Measurements from ENCODE around the gene GABRG3. TPM values are rescaled to one million over a fixed set of nuclear protein-coding genes. Genes with fewer than 3 reads are reported as not detected.

The GABRG3 gene
- total RNA-seq, 2 experiments from 2014 or later: not detected

DNA sequence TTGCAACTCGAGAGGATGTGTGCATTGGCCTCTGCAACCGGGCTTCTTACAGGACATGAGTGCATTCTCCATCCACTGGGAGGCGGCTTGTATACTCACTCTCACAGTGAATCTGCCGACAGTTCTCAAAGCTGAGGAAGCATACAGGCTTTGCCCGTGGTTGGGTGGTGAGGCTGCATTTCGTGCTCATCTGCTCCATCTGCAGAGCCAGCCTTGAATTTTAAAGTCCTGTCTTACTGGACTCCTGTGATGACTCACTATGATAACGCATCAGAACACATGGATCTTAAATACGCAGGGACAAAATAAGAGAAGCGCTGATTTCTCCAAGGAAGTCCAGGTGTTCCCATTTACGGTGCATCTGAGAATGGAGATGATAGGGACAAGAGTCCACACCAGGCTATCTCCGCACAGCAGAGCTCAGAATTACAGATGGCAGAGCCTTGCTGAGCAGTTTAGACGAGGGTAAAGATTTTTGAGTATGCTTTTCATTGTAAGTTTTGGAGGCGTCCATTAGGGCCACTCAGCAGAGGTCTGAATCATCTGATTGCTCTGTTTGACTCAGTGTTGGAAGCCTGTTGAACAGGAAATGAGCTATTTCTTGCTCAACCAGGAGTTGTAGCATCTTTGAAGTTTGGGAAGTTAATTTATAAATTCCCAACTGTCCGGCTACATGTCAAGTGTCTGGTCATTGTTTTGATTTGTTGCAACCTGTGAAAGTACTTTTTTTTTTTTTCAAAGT lies 87.1 kb downstream of the GABRG3 start:
- H3K9me3 ChIP-seq (ENCODE audit: control insufficient read depth in 1 of 2, insufficient read depth in 1 of 2, low read length in 2 of 2): peaks cover 0 to 10% of the 10 kb centered on the region in 2 experiments
- no peaks in the 10 kb centered on the region for H3K36me3 Mint-ChIP-seq (ENCODE audit: low read depth)
- no peaks in the 10 kb centered on the region for H3K36me3 ChIP-seq (ENCODE audit: insufficient read depth, low read length)
- H3K27ac Mint-ChIP-seq: no peak overlapping the region
- H3K4me1 ChIP-seq (ENCODE audit: insufficient read depth, low read length): no peaks in the 10 kb centered on the region
- H3K27ac ChIP-seq (ENCODE audit: low read depth in 1 of 2, low read length in 2 of 2): no peak overlapping the region
- peaks cover 4% of the 10 kb centered on the region for H3K9me3 Mint-ChIP-seq
- no peaks in the 10 kb centered on the region for H3K4me1 Mint-ChIP-seq (ENCODE audit: low read depth)
- H3K4me3 Mint-ChIP-seq: no peak overlapping the region
- ATAC-seq (ENCODE audit: poor library complexity): no peak
- H3K27me3 ChIP-seq (ENCODE audit: control insufficient read depth in 1 of 2, insufficient read depth in 2 of 2, low read length in 2 of 2): no peaks in the 10 kb centered on the region
- POLR2A ChIA-PET: no interaction called here
- CTCF ChIA-PET: no interaction called here
- TF ChIP-seq, protein P1, sequence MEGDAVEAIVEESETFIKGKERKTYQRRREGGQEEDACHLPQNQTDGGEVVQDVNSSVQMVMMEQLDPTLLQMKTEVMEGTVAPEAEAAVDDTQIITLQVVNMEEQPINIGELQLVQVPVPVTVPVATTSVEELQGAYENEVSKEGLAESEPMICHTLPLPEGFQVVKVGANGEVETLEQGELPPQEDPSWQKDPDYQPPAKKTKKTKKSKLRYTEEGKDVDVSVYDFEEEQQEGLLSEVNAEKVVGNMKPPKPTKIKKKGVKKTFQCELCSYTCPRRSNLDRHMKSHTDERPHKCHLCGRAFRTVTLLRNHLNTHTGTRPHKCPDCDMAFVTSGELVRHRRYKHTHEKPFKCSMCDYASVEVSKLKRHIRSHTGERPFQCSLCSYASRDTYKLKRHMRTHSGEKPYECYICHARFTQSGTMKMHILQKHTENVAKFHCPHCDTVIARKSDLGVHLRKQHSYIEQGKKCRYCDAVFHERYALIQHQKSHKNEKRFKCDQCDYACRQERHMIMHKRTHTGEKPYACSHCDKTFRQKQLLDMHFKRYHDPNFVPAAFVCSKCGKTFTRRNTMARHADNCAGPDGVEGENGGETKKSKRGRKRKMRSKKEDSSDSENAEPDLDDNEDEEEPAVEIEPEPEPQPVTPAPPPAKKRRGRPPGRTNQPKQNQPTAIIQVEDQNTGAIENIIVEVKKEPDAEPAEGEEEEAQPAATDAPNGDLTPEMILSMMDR (IDR thresholded peaks at IDR 0.05): no peak
- H3K4me3 ChIP-seq (ENCODE audit: low read length): no peak overlapping the region
- no peak for DNase-seq
- intact Hi-C loops (cut with DNase I, micrococcal nuclease): no loop called here
- H3K27me3 Mint-ChIP-seq: no peaks in the 10 kb centered on the region

DNA sequence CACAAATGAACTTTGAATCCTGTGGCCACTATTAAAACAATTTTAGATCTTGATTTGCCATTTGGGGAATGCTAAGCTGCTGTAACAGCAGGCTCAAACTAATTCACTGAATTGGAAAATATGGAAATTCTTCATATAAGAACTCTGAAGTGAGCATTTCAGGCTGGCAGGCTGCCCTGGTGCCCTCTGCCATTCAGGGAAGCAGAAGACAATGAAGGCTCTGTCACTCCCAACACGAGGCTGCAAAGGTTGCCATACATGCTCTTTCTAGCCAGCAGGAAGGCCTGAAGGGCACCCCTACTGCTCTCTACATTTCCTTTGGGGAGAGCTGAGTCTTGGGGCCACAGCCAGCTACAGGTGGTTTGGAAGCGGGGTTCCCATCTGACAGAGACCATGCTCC lies 88.0 kb downstream of the GABRG3 start:
- peaks cover 6% of the 10 kb centered on the region for H3K9me3 Mint-ChIP-seq
- CTCF ChIA-PET: no interaction called here
- no peaks in the 10 kb centered on the region for H3K4me1 ChIP-seq (ENCODE audit: insufficient read depth, low read length)
- TF ChIP-seq, protein P1 (IDR thresholded peaks at IDR 0.05): no peak
- DNase-seq: no peak
- no peaks in the 10 kb centered on the region for H3K4me1 Mint-ChIP-seq (ENCODE audit: low read depth)
- no peak overlapping the region for H3K27ac Mint-ChIP-seq
- no peaks in the 10 kb centered on the region for H3K27me3 ChIP-seq (ENCODE audit: control insufficient read depth in 1 of 2, insufficient read depth in 2 of 2, low read length in 2 of 2)
- no peak overlapping the region for H3K27ac ChIP-seq (ENCODE audit: low read depth in 1 of 2, low read length in 2 of 2)
- H3K4me3 ChIP-seq (ENCODE audit: low read length): no peak overlapping the region
- no peaks in the 10 kb centered on the region for H3K36me3 Mint-ChIP-seq (ENCODE audit: low read depth)
- POLR2A ChIA-PET: no interaction called here
- H3K27me3 Mint-ChIP-seq: no peaks in the 10 kb centered on the region
- peaks cover 0 to 17% of the 10 kb centered on the region in 2 experiments for H3K9me3 ChIP-seq (ENCODE audit: control insufficient read depth in 1 of 2, insufficient read depth in 1 of 2, low read length in 2 of 2)
- no peak overlapping the region for H3K4me3 Mint-ChIP-seq
- no peak for ATAC-seq (ENCODE audit: poor library complexity)
- no peaks in the 10 kb centered on the region for H3K36me3 ChIP-seq (ENCODE audit: insufficient read depth, low read length)
- intact Hi-C loops (cut with DNase I, micrococcal nuclease): no loop called here

DNA sequence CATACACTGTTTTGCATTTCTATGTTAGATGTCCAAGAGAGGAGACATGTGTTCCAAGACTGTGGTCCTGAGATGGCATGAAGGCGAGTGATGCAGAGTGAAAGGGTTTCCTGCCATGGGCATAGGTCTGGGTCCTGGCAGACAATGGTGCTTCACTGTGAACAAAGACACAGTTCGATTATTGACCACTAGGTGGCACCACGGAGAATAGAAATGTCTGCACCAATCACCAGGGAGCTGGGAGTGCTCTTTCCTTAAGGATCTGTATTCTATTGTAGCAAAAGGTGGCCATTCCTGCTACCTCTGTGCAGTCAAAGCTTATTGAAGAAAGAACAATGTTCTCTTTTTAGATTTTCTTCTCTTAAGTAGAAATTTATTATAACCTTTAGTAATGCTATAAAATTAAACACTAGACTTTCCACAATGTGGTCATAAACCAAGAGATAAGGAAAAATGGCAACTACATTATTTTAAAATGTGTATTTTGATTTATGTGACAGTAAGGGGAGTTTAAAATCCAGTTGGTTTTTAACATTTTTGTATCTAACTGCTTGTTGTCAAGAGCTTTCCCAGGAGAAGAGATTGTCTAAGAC lies 88.7 kb downstream of the GABRG3 start:
- Histone ChIP-seq H3K36me3 (ENCODE audit: insufficient read depth, low read length) (no peaks in the 10 kb centered on the region), H3K9me3 (ENCODE audit: control insufficient read depth in 1 of 2, insufficient read depth in 1 of 2, low read length in 2 of 2) (peaks cover under 1 to 23% of the 10 kb centered on the region in 2 experiments), H3K27me3 (ENCODE audit: control insufficient read depth in 1 of 2, insufficient read depth in 2 of 2, low read length in 2 of 2) (no peaks in the 10 kb centered on the region), H3K4me3 (ENCODE audit: low read length) (no peak overlapping the region), H3K4me1 (ENCODE audit: insufficient read depth, low read length) (no peaks in the 10 kb centered on the region), H3K27ac (ENCODE audit: low read depth in 1 of 2, low read length in 2 of 2) (no peak overlapping the region)
- DNase-seq (peak in 3 of 14 experiments; percentile 1 to 18 (median 10)), ATAC-seq (ENCODE audit: poor library complexity) (no peak)
- ChIA-PET CTCF (no interaction called here), POLR2A (no interaction called here)
- no peaks in the 10 kb centered on the region for H3K36me3 Mint-ChIP-seq (ENCODE audit: low read depth)
- H3K27ac Mint-ChIP-seq: no peak overlapping the region
- H3K27me3 Mint-ChIP-seq: no peaks in the 10 kb centered on the region
- no peaks in the 10 kb centered on the region for H3K4me1 Mint-ChIP-seq (ENCODE audit: low read depth)
- intact Hi-C loops (cut with DNase I, micrococcal nuclease): no loop called here
- peaks cover 6% of the 10 kb centered on the region for H3K9me3 Mint-ChIP-seq
- TF ChIP-seq, protein P1 (IDR thresholded peaks at IDR 0.05): peak; percentile 26
- H3K4me3 Mint-ChIP-seq: no peak overlapping the region

Data from CD4-positive, alpha-beta T cell (primary cell).